GM06990 (cell line): Measurements from ENCODE around the gene ARAP2.

ENCODE experiments used
- DNase-seq: peaks from one replicate; pipeline ENCODE4 v3.0.0-alpha.2; 2011; ENCODE audit not compliant: insufficient read length; ENCODE audit errors: extremely low read depth
- H3K27me3 ChIP-seq: replicated peaks from 2 replicates; pipeline ENCODE4 v1.6.0; 2011; ENCODE audit warnings: low read length; ENCODE audit not compliant: control insufficient read depth, insufficient read depth
- H3K36me3 ChIP-seq: 2 replicates; pipeline ENCODE4 v1.5.1; 2011; ENCODE audit warnings: low read length; ENCODE audit not compliant: control insufficient read depth, insufficient read depth
- H3K4me3 ChIP-seq: replicated peaks from 2 replicates; pipeline ENCODE4 v1.5.1; 2011; ENCODE audit warnings: low read depth, mild to moderate bottlenecking, control low read depth, low read length
- TF ChIP-seq, protein P1 (sequence below): IDR thresholded peaks from 2 replicates; pipeline ENCODE4 v1.5.1; 2011; ENCODE audit warnings: low read length, control low read depth, mild to moderate bottlenecking, inconsistent platforms; ENCODE audit not compliant: insufficient read depth, poor library complexity, severe bottlenecking

The ARAP2 gene, protein sequence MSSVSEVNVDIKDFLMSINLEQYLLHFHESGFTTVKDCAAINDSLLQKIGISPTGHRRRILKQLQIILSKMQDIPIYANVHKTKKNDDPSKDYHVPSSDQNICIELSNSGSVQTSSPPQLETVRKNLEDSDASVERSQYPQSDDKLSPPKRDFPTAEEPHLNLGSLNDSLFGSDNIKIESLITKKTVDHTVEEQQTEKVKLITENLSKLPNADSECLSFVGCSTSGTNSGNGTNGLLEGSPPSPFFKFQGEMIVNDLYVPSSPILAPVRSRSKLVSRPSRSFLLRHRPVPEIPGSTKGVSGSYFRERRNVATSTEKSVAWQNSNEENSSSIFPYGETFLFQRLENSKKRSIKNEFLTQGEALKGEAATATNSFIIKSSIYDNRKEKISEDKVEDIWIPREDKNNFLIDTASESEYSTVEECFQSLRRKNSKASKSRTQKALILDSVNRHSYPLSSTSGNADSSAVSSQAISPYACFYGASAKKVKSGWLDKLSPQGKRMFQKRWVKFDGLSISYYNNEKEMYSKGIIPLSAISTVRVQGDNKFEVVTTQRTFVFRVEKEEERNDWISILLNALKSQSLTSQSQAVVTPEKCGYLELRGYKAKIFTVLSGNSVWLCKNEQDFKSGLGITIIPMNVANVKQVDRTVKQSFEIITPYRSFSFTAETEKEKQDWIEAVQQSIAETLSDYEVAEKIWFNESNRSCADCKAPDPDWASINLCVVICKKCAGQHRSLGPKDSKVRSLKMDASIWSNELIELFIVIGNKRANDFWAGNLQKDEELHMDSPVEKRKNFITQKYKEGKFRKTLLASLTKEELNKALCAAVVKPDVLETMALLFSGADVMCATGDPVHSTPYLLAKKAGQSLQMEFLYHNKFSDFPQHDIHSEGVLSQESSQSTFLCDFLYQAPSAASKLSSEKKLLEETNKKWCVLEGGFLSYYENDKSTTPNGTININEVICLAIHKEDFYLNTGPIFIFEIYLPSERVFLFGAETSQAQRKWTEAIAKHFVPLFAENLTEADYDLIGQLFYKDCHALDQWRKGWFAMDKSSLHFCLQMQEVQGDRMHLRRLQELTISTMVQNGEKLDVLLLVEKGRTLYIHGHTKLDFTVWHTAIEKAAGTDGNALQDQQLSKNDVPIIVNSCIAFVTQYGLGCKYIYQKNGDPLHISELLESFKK (N-terminal part only)

DNA sequence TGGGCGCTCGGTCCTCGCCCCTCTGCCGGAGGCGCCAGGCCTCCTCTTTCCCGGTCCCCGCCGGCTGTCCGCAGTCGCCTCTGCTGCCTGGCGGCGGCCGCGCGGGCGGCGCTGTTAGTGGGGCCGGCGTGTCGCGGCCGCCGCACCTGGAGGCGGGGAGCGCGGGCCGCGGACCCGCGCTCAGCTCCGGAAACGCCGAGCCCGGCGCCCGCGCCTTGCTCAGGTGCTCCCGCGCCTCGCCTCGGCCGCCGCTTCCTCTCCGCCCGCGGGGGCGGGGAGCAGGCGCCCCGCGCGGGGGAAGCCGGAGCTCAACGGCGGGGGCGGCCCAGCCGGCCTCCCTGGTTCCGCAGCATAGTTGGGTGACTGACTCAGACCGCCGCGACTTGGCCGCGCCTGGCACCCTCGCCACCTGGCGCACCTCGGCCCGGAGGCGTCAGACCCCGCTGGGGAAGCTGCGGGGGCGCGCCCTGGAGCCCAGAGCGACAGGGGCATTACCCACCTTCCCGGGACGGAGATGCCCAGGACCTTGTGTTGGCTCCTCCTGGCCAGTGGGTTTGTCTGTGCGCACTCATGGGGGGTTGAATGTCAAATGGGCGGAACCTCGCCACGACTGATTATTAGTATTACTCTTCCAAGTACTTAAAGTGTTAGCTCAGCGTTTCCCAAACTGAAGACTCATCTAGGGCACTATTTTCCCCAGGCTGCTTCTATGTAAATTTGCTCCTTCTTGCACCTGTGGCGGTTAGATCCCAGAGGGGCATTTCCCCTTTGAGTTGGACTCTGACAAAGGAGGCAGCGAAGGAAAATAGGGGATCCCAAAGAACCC is at the start of gene ARAP2:
Gene ARAP2, minus strand, starts transcription at position 258 of the 826 bp plus-strand sequence. CDS start 15,028 bp downstream, outside the sequence.
- Histone ChIP-seq H3K27me3 (no peaks in the 10 kb centered on the region), H3K36me3 (no peaks in the 10 kb centered on the region), H3K4me3 (peak within 1 kb of the TSS; percentile 98)
- peak; percentile 87 for DNase-seq
- TF ChIP-seq, protein P1, sequence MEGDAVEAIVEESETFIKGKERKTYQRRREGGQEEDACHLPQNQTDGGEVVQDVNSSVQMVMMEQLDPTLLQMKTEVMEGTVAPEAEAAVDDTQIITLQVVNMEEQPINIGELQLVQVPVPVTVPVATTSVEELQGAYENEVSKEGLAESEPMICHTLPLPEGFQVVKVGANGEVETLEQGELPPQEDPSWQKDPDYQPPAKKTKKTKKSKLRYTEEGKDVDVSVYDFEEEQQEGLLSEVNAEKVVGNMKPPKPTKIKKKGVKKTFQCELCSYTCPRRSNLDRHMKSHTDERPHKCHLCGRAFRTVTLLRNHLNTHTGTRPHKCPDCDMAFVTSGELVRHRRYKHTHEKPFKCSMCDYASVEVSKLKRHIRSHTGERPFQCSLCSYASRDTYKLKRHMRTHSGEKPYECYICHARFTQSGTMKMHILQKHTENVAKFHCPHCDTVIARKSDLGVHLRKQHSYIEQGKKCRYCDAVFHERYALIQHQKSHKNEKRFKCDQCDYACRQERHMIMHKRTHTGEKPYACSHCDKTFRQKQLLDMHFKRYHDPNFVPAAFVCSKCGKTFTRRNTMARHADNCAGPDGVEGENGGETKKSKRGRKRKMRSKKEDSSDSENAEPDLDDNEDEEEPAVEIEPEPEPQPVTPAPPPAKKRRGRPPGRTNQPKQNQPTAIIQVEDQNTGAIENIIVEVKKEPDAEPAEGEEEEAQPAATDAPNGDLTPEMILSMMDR, result peak; percentile 8

DNA sequence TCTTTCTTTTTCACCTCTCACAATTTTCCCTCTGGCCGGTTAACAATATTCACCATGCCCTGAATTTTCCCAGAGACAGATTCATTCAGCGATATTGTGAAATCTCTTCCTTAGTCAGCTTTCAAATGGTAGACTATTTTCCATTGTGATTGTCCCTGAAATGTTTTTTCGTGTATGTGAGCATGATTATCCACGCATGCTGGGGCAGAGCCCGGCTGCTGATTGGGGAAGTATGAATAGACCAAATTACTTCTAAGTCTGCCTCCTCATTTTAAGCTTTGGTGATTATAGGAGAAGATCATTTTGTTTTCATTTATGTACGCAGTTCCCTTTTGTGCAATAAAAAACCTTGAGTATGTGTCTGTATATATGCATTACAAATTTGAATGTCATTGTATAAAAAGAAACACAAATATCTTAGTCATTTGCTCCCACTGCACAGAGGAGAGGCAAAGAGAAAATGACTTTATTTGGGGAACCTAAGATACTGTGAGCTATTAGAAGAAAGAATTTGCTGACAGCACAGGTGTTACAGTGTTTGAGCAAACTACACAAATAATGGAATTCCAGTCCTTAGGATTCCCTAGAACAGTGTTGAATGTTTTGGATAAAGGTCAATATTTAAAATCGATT is 48.4 kb upstream of the ARAP2 start:
- no peak for DNase-seq
- TF ChIP-seq, protein P1, result no peak
- Histone ChIP-seq H3K27me3 (no peaks in the 10 kb centered on the region), H3K4me3 (no peak overlapping the region), H3K36me3 (no peaks in the 10 kb centered on the region)

DNA sequence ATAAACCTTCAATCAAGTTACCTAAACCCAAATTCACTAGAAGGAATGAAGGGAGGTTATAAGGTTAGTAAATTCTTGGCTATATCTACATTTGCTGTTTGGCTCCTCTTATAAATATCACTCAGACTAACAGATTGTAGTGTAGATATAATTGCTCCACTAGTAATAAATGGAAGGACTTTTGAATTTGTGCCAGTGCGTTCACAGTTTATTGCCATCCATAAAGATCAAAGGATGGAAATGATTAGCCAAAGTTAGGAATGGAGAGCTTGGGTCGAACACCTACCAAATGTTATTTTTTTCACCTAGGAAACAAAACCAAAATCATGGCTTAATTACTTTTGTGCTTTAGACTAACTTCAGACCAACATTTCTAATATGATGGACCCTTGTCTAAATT is 46.3 kb upstream of the ARAP2 start:
- DNase-seq, result no peak
- TF ChIP-seq, protein P1, result no peak
- Histone ChIP-seq H3K36me3 (no peaks in the 10 kb centered on the region), H3K27me3 (no peaks in the 10 kb centered on the region), H3K4me3 (no peak overlapping the region)

DNA sequence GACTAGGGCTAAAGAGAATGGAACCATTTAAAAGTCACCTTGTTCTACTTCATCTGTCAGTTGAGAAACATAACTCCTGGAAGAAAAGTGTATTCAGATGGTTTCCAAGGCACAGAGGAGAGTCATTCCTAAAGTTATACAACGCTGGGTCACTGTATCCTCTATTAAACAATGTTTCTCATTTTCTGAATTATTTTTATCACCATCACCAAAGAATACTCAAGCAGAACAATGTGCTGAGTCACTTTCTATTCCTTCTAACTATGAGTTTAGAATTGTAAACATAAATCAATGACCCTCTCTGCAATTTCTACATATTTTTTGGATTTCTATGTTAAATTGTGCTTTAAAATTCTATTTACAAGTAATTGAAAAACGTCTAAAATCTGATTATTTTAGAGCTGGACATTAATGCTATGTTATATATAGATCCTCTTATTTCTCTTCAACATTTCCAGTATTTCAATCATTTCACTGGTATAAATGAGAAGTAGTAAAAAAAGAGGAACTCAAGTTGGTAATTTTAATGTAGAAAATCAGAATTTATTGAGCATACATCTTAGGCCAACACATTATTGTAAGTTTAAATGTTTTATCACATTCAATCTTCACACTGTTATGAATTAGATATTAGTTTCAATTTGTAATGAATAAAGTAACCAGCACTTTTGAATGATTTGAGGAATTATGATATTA is 44.6 kb upstream of the ARAP2 start:
- DNase-seq, result no peak
- H3K27me3 ChIP-seq, result no peaks in the 10 kb centered on the region
- TF ChIP-seq, protein P1, result no peak

More for the DNA sequence above, 44.6 kb upstream of the ARAP2 start:
- Histone ChIP-seq H3K36me3 (no peaks in the 10 kb centered on the region), H3K4me3 (no peak overlapping the region)
